Stimulated activated CD4-positive, alpha-beta T cell treated with anti-CD3 and anti-CD28 coated beads, Interleukin-1b, Interleukin-23, amount 100 ng/mL, for 4 hours (primary cell): ENCODE data around the gene EXOC4.

Source experiments
- DNase-seq, 2 donors: peaks; one replicate each; pipeline ENCODE4 v3.0.0-alpha.2; 2020; ENCODE audit warnings: low read depth in 2 of 2

Gene EXOC4

DNA sequence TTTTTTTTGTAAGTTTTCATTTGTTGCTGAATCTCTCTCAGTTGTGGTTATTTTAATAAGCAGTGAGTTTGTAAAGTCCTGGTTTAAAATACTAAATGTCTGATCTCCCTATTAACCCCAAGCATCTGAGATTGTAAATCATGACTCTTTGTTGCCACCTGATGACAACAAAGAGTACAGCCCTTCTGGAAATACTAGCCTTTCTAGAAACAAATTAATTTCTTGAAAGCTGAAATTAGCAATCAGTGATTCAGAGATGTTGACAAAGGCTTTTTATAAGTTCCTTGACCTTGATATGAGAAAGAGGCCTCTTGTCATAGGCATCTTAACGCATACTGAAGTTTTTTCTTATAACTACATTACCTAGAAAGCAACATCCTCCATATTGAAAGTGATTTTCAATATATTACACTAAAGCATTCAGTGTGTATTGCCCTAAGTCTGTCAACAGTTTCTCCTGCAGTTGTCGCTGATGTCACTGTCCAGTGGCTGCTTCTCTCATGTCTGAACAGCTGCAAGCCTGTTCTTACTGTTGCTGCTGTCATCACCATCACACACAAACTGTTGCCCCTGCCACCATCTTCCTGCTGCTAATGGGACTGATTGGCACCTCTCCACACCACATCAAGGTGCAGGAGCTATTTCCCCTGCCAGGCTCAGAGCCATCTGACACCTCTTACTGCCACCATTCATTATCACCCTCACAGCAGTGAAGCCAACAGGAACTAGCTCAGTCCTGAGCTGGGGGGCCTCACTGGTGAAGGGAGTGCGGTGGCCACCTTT, 779.1 kb downstream of the EXOC4 start:
- no peak for DNase-seq

DNA sequence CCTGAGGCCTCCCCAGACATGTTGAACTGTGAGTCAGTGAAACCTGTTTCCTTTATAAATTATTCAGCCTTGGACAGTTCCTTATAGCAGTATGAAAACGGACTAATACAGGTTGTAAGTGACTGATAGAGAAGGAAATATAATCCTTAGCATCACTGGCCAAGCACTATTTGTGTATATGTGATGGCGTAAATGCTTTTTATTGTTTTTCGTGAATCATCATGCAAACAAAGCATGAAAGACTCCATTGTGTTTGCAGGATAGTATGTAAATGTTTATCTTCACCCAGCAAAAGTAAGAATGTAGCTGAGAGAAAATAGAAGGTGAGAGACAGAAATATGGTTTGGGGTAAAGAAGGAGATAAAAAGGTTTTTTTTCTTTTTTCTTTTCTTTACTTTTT, 781.8 kb downstream of the EXOC4 start:
- no peak for DNase-seq

DNA sequence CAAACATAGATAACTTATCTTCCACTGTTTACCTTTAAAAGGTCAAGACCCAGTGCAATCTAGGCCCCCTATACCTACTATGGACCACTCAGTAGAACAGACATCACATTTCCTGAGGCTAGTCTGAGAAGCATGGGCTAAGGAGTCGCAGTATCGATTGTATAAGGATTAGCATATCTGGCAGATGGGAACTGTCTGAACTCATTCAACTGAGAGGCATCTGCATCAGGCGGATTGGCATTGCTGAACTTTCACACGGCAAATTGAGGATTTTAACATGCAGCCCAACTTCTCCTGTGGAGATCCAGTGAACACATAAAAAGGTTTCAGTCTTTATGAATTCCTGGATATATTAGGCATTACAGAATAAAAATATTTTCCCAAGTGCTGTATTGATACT, 785.1 kb downstream of the EXOC4 start:
- no peak for DNase-seq

DNA sequence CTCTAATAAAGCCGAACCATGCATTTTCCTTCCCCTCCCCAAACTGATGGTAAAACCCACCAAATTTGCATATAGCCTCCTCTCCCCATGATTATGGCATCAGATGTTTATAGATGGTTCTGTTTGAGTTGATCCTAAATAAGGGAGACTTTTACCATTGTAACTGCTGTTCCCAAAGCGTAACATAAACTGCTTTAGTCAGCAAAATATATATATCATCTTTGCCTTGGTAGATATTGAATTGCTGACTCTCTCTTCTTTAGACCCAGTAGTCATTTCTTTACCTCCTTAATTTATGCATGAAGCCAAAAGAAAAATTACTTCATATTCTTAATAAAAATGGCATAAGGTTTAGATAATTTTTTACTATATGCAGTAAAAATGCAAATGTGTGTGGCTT, 788.1 kb downstream of the EXOC4 start:
- DNase-seq, result no peak

DNA sequence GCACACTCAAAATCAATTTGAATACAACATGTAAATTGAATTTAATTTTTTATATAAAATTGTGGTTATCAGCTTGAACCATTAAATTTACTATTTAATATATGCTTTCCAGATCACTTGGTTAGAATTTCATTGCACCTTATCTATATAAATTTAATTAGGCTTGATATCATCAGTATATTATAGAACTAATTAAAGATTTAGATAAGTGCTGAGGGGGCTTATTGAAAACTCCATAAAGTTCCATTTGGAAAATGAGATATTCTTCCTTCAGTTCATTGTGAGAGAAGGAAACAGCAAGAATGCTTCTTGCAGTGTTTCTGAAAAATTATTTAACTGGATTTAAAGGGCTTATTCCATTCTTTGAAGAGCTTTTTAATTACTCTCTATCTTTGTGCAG, 788.6 kb downstream of the EXOC4 start:
- DNase-seq, result no peak

DNA sequence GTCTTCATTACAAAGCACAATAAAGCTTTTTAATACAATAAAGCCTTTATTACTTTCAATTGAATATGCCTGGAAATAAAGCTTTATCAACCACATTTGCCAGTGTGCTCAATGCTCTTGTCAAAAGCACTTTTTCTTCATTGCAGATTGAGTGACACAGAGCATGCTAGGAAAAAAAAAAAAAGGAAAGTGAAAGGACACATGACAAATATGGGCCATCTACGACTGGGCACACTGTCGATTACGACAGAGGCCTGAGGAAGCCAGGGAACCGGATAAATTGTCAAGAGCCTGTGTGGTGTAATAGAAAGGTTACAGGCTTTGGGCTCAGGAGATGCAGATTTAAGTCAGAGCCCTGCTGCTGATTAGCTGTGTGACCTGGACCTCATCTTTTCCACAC, 789.4 kb downstream of the EXOC4 start:
- no peak for DNase-seq

DNA sequence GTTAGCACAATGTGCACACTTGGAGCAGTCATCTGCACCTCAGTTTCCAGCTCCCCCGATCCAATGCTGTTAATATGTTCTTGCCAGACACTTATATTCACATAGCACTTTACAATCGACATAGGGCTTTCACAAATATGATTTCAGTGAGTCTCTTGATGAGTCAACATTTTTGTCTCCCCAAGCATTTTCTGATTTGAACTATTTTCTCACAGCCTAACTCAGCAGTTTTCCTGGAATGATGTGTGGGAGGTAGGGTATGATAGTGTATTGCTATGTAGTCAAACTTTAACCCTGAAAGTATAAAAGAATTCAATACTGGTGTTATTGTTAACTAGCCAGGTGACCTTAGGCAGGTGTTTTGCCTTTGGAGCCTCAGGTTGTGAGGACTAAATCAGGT, 791.8 kb downstream of the EXOC4 start:
- DNase-seq, result no peak

DNA sequence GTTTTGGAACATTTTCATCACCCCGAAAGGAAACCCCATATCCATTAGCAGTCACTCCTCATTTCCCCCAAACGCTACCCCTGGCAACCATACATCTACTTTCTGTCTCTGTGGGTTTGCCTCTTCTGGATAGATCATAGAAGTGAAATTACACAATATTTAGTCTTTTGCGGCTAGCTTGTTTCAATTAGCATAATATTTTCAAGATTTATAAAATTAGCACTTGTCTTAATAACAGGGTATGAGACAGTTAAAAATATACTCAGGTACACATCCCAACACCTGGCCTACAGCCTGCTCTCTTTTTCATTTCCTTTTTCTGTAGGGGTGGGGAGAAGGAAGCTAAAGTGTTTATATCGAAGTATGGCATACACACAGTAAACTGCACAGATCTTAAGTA, 792.8 kb downstream of the EXOC4 start:
- DNase-seq, result no peak

DNA sequence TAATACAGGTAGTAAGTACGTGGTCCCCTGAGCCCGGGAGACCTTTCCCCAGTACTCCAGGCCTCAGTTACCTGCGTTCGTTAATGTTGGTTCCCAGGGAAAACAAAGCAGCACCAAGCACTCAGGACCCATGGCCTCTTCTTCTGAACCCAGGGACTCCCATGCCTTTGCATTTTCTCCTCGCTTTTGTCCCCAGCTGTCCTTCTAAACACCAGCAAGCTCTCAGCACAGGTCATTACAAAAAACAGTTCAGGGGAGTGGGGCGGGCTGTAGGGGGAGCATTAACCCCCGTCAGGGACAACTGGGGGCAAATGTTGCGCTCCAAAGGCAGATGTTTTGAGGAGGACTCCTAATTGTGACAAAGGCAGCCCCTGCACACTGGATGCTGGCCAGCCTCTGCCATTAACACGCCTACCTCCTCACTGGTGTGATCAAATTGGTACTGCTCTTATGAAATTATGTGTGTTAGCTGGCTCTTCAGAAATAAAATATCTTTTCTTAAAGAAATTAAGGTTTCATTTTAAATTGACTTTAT, 793.8 kb downstream of the EXOC4 start:
- DNase-seq, result no peak

DNA sequence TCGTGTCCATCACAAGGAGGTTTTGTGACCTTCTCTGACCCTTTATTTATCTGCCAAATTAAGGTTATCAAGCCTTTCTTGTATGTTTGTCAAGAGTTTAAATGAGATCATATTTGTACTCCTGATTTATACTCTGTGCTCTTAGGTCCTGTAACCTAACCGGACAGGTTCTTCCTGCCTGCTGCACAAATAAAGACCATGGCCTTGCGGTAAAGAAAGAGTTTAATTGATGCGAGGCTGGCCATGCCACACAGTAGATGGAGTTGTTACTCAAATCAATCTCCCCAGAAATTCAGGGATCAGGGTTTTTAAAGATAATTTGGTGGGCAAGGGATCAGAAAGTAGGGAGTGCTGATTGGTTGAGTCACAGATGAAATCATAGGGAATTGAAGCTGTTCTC, 794.8 kb downstream of the EXOC4 start:
- no peak for DNase-seq

DNA sequence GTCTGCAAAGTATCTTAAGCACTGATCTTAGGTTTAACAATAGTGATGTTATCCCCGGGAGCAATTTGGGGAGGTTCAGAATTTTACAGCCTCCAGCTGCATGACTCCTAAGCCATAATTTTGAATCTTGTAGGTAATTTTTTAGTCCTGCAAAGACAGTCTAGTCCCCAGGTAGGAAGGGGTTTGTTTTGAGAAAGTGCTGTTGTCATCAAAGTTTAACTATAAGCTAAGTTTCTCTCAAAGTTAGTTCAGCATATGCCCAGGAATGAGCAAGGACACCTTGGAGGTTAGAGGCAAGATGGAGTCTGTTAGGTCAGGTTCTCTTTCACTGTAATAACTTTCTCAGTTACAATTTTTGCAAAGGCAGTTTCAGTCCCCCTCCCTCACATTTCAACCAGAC, 795.3 kb downstream of the EXOC4 start:
- DNase-seq, result no peak

DNA sequence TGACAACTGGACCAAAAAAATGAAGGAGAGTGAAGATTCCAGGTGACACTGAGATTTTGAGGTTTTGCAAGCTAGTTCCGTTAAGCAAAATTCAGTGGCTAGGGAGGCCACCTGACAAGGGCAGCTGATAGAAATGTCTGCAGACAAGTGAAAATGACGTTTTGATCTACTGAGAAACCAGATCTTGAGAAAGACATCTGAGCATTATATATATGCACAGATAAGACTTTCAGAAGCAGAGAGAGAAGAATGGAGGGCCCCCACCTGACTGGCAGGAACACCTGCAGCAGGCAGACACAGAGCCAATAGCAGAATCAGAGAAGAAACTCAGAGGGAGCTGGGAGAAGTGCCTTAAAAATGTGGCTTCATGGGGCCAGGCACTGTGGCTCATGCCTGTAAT, 798.1 kb downstream of the EXOC4 start:
- DNase-seq, result no peak

DNA sequence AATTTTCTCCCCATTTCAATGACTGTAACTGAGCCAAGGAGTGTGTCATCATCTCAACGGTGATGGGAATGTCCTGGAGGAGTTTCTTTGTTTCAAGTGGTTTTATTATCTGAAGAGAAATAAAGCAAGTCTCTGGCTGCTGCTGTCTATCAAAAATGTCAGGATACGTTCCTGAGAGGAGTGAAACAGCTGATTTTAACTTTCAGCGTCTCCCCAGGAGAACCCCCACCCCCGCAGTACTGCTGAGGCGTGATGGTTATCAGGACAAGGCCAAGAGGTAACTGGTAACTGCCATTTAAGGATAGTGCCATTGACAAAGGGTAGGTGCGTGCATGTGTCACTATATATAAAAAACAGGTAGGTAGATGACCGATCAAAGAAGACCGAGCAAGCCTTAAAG, 803.9 kb downstream of the EXOC4 start:
- no peak for DNase-seq

DNA sequence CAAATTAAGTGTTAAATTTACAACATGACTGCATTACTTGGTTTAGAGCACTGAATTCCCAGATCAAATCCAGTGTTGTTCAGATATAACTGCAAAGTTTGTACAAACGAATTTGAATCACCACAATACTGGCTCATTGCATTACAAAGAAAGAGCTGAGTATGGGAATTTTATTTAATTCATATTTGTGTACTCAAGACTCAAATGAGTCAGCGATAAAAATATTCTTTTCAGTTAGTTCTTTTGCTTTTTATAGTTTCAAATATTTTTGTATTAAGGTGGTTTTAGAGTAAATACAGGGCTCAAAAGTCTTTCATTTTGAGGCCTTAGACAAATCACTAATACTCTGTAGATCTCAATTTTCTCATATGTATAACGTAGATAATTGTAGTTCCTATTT, 805.6 kb downstream of the EXOC4 start:
- DNase-seq, result no peak

DNA sequence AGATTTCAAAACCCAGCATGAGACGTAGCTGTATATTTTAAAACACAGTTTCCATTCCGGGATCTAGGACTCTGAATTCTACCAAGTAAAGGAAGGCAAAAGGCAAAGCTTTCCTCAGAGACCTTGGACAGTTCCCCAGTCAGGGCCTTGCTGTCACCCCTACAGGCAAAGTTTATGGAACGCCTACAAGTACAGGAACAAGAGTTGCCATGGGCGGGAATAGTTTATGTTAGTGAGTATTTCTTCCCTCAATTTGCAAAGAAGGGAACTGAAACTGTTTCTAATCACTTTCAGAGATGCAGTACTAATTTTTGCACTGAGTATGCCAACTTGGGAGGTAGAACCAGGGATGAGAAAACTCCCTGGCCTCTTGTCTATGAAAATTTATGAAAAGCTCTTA, 806.1 kb downstream of the EXOC4 start:
- no peak for DNase-seq

DNA sequence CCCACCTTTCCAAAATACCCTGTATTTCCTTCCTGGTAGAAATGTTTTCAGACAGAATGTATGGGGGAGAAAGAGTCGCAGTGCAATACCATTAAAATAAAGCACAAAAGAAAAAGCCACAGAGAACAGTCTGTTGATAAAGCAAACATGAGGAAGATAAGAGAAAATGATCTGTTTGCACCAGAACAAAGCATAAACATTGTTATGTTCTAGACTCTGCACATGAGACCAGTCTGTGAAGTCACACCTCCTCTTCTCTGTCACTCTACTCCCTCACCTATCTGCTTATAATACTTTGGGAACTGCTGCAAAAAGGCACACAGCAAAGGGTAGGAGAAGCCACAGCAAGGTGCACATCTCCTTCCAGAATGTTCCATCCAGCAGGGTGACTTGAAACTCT, 807.0 kb downstream of the EXOC4 start:
- DNase-seq, result no peak

DNA sequence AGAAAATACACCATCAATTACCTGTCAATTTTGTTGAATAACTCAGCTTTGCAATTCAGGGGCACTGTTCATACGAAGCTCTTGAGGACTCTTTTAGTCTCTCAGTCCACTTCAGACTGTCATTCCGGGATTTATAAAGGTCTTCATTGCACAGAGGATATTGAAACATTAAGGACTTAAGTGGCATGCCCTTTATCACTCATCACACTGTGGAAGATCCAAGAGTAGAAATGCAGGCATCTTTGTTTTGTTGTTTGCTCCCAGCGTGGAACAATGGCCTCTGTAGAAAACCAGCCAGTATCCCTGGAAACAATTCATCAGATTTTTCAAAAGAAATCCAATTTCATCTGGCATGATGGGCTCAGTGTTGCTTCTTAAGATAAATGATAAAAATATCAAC, 808.0 kb downstream of the EXOC4 start:
- no peak for DNase-seq

DNA sequence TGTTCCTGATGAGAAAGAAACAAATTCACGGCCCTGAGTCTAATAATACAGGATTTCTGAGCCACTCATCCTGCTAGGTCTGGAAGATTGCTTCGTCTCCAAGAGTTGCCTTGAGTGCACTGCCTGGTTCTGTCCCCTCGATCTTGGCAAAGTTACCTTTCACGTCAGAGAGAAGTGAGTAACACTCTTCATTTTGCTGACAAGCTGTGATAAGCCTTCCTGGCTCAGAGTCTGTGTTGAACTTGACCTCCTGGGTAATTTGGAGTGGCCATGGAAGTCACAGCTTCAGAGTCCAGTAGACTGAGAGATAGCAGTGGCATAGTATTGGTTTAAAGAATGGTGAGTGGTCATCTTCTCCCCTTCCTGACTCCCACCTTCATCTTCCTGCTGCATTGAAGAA, 809.6 kb downstream of the EXOC4 start:
- DNase-seq, result no peak

DNA sequence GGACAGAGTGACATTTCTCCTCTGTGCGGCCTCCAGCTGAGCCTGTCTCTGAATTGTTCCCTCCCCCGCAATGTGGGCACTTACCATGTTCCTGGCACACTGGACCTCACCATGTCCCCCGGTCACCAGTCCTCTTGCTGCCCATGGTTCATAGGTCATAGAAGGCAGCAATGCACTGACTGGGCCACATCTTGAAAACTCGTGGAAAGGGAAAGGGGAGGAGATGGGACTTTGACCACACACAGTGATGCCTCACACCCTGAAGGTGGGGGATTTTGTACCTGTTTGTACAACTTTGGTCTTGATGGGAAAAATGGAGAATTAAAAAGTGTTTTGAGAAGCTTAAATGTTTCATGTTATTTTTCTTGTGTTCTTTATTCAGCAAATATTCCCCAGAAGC, 812.5 kb downstream of the EXOC4 start:
- DNase-seq, result no peak

DNA sequence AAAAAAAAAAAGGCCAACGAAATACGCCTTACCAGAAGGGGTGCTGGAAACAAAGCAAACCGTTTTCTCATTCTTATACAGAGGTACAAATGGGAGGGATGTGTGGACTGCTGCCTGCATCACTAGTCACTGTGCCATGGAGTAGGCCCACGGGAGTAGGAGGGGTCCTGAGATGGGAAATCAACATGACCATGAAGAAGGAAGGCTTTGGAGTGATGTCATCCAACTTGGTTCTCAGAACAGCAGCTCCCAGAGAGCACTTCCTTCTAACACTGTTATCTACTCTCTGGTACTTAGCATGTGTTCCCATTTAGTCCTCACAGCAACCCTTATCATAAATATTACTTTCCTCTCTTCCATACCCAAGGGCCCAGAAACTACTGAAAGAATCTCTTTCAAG, 814.3 kb downstream of the EXOC4 start:
- no peak for DNase-seq

DNA sequence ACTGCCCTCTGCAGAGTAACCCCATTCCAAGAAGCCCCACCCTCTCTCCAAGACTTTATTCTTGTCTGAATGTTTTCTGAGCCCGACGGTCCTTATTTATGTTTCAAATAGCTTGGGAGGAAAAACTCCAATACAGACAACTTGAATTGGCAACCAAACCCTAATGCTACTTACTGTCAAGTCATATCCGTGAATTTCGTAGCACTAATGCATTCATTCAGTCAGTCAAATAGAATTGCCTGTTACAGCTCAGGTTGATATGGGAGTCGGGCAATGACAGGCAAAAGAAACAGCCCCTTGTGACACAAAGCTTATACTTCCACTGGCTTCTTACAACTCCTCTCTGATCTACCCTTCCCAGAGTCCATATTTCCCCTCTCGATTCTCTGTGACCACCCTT, 815.8 kb downstream of the EXOC4 start:
- DNase-seq, result no peak

DNA sequence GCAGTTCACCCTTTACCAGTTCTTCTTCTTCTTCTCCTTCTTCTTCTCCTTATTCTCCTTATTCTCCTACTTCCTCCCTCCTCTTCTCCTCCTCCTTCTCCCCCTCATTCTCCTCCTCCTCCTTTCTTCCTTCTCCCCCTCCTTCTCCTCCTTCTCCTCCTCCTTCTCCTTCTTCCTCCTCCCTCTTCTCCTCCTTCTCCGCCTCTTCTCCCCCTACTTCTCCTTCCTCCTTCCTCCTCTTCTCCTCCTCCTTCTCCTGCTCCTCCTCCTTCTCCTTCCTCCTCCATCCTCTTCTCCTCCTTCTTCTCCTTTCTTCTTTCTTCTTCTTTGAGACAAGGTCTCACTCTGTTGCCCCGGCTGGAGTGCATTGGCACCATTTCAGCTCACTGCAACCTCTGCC, 816.3 kb downstream of the EXOC4 start:
- DNase-seq, result no peak

DNA sequence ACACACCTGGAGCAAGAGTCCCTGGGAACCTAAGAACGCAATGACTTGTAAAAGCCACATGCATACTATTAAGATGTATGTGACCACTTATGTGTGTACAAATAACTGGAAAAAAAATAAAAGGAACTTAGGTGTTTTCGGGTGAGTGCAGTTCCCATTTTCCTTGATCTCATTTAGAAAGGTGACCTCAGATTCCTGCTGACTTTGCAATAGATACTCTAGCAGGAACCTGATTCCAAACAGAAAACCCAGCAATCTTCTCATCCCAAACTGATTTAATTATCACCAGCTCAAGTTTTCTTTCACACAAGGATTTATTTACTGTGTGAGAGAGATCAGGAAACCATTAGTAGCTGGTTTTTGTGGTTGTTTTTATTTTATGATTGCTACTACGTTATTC, 817.8 kb downstream of the EXOC4 start:
- no peak for DNase-seq
